Measurements from ENCODE around the gene FKBP11. TPM values are rescaled to one million over a fixed set of nuclear protein-coding genes. Genes with fewer than 3 reads are reported as not detected.

FKBP11 gene
- total RNA-seq, 1 experiment from 2014 or later: 83.2 TPM

DNA sequence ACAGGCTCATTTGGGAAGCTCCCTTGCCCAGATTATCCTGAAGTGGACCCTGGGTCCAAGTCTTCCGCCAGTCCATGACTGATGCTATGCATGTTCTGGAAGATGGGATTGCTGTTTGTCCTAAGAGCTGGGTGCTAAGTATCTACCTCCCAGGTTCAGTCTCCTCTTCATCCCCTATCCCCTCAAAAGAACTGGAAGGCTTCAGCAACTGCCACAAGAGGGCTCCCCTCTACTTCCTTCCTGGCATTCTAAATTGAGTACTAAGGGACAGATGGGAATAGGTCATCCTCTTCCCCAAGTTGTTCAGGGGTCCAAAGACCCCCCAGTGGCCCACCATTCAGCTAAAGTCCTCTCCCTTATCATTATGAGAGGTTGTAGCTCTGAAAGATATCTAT, 9.0 kb upstream of the FKBP11 start:
- no peaks in the 10 kb centered on the region for H3K27me3 Mint-ChIP-seq (ENCODE audit: insufficient read depth, unreplicated experiment)
- Histone ChIP-seq H3K4me3 (ENCODE audit: low read depth, low read length) (no peak overlapping the region), H3K9me3 (no peaks in the 10 kb centered on the region), H3K4me1 (no peaks in the 10 kb centered on the region), H3K36me3 (ENCODE audit: control insufficient read depth, insufficient read depth, low read length) (0 out of 2 replicates have a peak, but pooled peaks cover 2% of the 10 kb centered on the region), H3K27me3 (replicated peaks; ENCODE audit: control insufficient read depth, insufficient read depth, low read length) (no peaks in the 10 kb centered on the region)
- H3K27ac Mint-ChIP-seq (ENCODE audit: unreplicated experiment): no peak overlapping the region
- H3K4me3 Mint-ChIP-seq (ENCODE audit: unreplicated experiment): no peak overlapping the region
- peaks cover 78% of the 10 kb centered on the region for H3K36me3 Mint-ChIP-seq (ENCODE audit: insufficient read depth, unreplicated experiment)
- TF ChIP-seq, protein P1, sequence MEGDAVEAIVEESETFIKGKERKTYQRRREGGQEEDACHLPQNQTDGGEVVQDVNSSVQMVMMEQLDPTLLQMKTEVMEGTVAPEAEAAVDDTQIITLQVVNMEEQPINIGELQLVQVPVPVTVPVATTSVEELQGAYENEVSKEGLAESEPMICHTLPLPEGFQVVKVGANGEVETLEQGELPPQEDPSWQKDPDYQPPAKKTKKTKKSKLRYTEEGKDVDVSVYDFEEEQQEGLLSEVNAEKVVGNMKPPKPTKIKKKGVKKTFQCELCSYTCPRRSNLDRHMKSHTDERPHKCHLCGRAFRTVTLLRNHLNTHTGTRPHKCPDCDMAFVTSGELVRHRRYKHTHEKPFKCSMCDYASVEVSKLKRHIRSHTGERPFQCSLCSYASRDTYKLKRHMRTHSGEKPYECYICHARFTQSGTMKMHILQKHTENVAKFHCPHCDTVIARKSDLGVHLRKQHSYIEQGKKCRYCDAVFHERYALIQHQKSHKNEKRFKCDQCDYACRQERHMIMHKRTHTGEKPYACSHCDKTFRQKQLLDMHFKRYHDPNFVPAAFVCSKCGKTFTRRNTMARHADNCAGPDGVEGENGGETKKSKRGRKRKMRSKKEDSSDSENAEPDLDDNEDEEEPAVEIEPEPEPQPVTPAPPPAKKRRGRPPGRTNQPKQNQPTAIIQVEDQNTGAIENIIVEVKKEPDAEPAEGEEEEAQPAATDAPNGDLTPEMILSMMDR (IDR thresholded peaks at IDR 0.05; ENCODE audit: insufficient read depth in 1 of 2, low read depth in 1 of 2, low read length in 1 of 2, severe bottlenecking in 1 of 2, unreplicated experiment in 1 of 2): peak; percentile 35 to 64
- H3K4me1 Mint-ChIP-seq (ENCODE audit: low read depth, unreplicated experiment): no peaks in the 10 kb centered on the region
- H3K9me3 Mint-ChIP-seq (ENCODE audit: unreplicated experiment): no peaks in the 10 kb centered on the region
- ChIA-PET CTCF (interaction anchor here (0.9 kb wide), 2 partner anchors 24 to 35 kb away, joined by 3 read pairs; partner anchors contain the start of gene ARF3), POLR2A (no interaction called here)
- DNase-seq: peak in 1 of 2 experiments; percentile 31
- BruUV-seq (replicated peaks): no TSS peak
- intact Hi-C loops (cut with micrococcal nuclease; ENCODE audit: unreplicated experiment): no loop called here

- intact Hi-C loops (cut with micrococcal nuclease; ENCODE audit: unreplicated experiment): no loop called here
- ChIA-PET POLR2A (no interaction called here), CTCF (interaction anchor here (0.6 to 0.9 kb wide), 3 partner anchors 24 to 50 kb away, joined by 3 read pairs; partner anchors contain the start of gene ARF3)
- no peak overlapping the region for H3K27ac Mint-ChIP-seq (ENCODE audit: unreplicated experiment)
- TF ChIP-seq, protein P1 (IDR thresholded peaks at IDR 0.05; ENCODE audit: insufficient read depth in 1 of 2, low read depth in 1 of 2, low read length in 1 of 2, severe bottlenecking in 1 of 2, unreplicated experiment in 1 of 2): no peak
- no peaks in the 10 kb centered on the region for H3K4me1 Mint-ChIP-seq (ENCODE audit: low read depth, unreplicated experiment)
- Histone ChIP-seq H3K27me3 (replicated peaks; ENCODE audit: control insufficient read depth, insufficient read depth, low read length) (no peaks in the 10 kb centered on the region), H3K4me3 (ENCODE audit: low read depth, low read length) (no peak overlapping the region), H3K4me1 (no peaks in the 10 kb centered on the region), H3K36me3 (ENCODE audit: control insufficient read depth, insufficient read depth, low read length) (0 out of 2 replicates have a peak, but pooled peaks cover 2% of the 10 kb centered on the region), H3K9me3 (no peaks in the 10 kb centered on the region)
- no peak for DNase-seq
- no peaks in the 10 kb centered on the region for H3K9me3 Mint-ChIP-seq (ENCODE audit: unreplicated experiment)
- BruUV-seq (replicated peaks): no TSS peak
- no peak overlapping the region for H3K4me3 Mint-ChIP-seq (ENCODE audit: unreplicated experiment)
- H3K27me3 Mint-ChIP-seq (ENCODE audit: insufficient read depth, unreplicated experiment): no peaks in the 10 kb centered on the region
- peaks cover 78% of the 10 kb centered on the region for H3K36me3 Mint-ChIP-seq (ENCODE audit: insufficient read depth, unreplicated experiment)
Measured at GRCh38 chr12:48933664-48934311, 8.5 kb upstream of the FKBP11 start.

- no TSS peak for BruUV-seq (replicated peaks)
- POLR2A ChIA-PET: no interaction called here
- H3K36me3 Mint-ChIP-seq (ENCODE audit: insufficient read depth, unreplicated experiment): peaks cover 72% of the 10 kb centered on the region
Measured at GRCh38 chr12:48932878-48933277, 7.6 kb upstream of the FKBP11 start.

More at GRCh38 chr12:48932878-48933277, 7.6 kb upstream of the FKBP11 start:
- CTCF ChIA-PET: interaction anchor here (0.6 kb wide), 1 partner anchor 49 kb away, joined by 3 read pairs; no protein-coding TSS in a partner anchor
- intact Hi-C loops (cut with micrococcal nuclease; ENCODE audit: unreplicated experiment): no loop called here
- Mint-ChIP-seq H3K27me3 (ENCODE audit: insufficient read depth, unreplicated experiment) (no peaks in the 10 kb centered on the region), H3K9me3 (ENCODE audit: unreplicated experiment) (no peaks in the 10 kb centered on the region), H3K4me1 (ENCODE audit: low read depth, unreplicated experiment) (no peaks in the 10 kb centered on the region), H3K27ac (ENCODE audit: unreplicated experiment) (no peak overlapping the region), H3K4me3 (ENCODE audit: unreplicated experiment) (no peak overlapping the region)
- Histone ChIP-seq H3K9me3 (no peaks in the 10 kb centered on the region), H3K4me1 (no peaks in the 10 kb centered on the region), H3K36me3 (ENCODE audit: control insufficient read depth, insufficient read depth, low read length) (0 out of 2 replicates have a peak, but pooled peaks cover 2% of the 10 kb centered on the region), H3K27me3 (replicated peaks; ENCODE audit: control insufficient read depth, insufficient read depth, low read length) (no peaks in the 10 kb centered on the region), H3K4me3 (ENCODE audit: low read depth, low read length) (no peak overlapping the region)
- no peak for DNase-seq
- TF ChIP-seq, protein P1 (IDR thresholded peaks at IDR 0.05; ENCODE audit: insufficient read depth in 1 of 2, low read depth in 1 of 2, low read length in 1 of 2, severe bottlenecking in 1 of 2, unreplicated experiment in 1 of 2): no peak
